NCI-H1694 (cell line): ENCODE data around the gene IP6K2.
"Not testable (repeated sequence)": the region's sequence is repeated elsewhere in the genome, so short reads cannot be mapped to it uniquely, and the experiment has no call there.

Experiments
- DNase-seq: peaks from one replicate; lab custom pipeline; 2025; lab: John Stamatoyannopoulos, UW

The IP6K2 gene

GRCh38 chr3:48716982-48717746 is at the start of gene IP6K2:
IP6K2 (minus strand) TSS chr3:48717221; CDS start chr3:48695291, 21,930 bp downstream.
- peak; percentile 78 for DNase-seq

GRCh38 chr3:48765376-48765775 is 48.4 kb upstream of the IP6K2 start:
- DNase-seq = no peak

GRCh38 chr3:48762816-48763215 is 45.8 kb upstream of the IP6K2 start:
- DNase-seq = no peak

DNA sequence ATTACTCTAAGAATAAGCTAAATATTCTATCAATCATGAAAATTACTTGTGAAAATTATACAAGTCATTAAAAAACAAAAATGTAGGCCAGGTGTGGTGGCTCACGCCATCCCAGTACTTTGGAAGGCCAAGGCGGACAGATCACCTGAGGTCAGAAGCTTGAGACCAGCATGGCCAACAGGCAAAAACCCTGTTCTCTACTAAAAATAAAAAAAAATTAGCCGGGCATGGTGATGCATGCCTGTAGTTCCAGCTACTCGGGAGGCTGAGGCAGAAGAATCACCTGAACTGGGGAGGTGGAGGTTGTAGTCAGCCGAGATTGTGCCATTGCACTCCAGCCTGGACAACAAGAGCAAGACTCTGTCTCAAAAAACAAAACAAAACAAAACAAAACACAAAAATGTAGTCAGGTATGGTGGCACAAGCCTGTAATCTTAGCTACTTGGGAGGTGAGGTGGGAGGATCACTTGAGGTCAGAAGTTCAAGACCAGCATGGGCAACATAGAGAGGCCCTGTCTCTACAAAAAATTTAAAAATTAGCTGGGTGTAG is 43.0 kb upstream of the IP6K2 start:
- not testable (repeated sequence) for DNase-seq

GRCh38 chr3:48759531-48759930 is 42.5 kb upstream of the IP6K2 start:
- DNase-seq = not testable (repeated sequence)

DNA sequence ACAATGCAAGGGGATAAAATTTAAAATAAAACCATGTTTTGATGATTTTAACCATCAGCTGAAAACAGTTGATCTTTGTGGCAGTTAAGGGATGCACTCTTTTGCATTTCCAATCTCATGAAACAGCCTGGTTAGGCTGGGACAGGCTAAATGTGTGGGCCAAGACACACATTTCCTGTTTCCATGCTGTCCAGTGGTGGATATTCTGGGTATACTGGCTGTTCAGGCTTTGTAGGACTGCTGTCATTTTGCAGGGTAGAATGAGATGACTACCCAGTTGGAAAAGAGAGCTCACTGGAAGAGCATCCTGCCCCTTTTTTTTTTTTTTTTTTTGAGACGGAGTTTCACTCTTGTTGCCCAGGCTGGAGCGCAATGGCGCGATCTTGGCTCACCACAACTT is 42.0 kb upstream of the IP6K2 start:
- DNase-seq = no peak

GRCh38 chr3:48756640-48757039 is 39.6 kb upstream of the IP6K2 start:
- no peak for DNase-seq

DNA sequence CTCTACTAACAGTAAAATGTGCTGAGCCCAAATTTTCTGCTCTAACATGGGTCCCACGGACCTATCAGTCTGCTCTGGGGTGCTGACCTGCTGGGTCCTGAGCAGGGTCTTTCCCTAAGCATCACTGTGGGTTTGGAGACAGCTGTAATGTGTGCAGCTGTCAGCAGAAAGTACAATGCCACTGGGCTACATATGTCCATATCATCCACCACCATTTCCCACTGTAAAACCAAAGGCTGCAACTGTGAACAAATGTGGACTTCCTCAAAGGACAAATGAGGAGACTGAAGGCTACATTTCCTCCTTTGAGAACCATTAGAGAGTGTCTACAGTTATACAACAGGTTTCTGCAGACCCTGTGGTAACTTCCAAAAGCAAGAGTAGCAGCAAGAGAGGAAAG is 33.8 kb upstream of the IP6K2 start:
- no peak for DNase-seq

- no peak for DNase-seq
Observed at GRCh38 chr3:48748754-48749153, 31.7 kb upstream of the IP6K2 start.

GRCh38 chr3:48747706-48748105 is 30.7 kb upstream of the IP6K2 start:
- DNase-seq = no peak

GRCh38 chr3:48747015-48747615 is 30.1 kb upstream of the IP6K2 start:
- no peak for DNase-seq

DNA sequence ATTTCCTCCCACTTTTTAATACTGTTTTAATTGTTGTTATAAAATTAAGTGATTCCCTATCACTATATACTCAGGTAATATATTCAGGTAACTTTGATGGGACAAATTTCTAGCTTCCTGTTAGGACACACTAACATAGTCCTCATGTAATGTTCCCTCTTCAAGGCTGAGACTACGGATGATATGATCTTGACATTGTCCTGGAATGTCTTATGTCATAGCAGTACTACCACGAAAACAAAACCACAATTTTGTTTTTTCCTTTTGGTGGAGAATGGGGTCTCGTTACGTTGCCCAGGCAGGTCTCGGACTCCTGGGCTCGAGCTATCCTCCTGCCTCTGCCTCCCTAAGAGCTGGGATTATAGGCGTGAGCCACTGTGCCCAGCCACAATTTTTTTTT is 26.8 kb upstream of the IP6K2 start:
- DNase-seq = no peak

GRCh38 chr3:48741226-48741625 is 24.2 kb upstream of the IP6K2 start:
- not testable (repeated sequence) for DNase-seq

GRCh38 chr3:48739955-48740823 is 23.2 kb upstream of the IP6K2 start:
- DNase-seq = no peak

GRCh38 chr3:48739617-48739954 is 22.6 kb upstream of the IP6K2 start:
- no peak for DNase-seq

DNA sequence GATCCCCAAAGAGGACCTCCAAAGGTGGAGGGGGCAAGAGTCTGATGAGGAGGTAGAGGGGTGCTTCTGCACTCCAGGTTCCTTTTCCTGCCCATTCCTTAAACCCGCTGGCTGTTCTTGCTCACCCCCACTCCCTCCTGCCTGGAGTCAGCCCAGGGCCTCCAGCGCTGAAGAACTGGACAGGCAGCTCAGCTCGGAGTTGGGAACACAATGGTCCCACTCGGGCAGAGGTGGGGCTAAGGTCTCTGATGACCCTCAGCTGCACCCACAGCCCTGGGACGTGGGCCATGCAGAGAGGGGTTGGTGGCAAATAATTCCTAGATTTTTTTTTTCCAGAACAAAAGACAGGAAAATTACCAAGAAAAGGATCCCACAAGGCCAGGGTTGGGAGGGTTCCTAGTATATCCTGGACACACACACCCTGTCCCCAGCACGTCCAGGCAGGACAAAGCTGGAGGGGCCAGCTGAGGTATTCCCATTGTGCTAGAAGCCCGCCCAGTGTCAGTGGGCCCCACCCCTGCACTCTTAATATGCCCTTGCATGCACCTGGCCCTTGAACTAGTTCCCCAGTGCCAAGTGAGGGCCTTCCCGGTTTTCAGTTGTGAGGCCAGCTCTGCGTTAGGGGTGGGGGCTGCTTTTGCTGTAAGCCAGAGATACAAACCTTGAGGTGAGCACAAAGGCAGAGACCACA is 22.1 kb upstream of the IP6K2 start:
- no peak for DNase-seq

- DNase-seq = no peak
Observed at GRCh38 chr3:48738144-48738536, 21.1 kb upstream of the IP6K2 start.

DNA sequence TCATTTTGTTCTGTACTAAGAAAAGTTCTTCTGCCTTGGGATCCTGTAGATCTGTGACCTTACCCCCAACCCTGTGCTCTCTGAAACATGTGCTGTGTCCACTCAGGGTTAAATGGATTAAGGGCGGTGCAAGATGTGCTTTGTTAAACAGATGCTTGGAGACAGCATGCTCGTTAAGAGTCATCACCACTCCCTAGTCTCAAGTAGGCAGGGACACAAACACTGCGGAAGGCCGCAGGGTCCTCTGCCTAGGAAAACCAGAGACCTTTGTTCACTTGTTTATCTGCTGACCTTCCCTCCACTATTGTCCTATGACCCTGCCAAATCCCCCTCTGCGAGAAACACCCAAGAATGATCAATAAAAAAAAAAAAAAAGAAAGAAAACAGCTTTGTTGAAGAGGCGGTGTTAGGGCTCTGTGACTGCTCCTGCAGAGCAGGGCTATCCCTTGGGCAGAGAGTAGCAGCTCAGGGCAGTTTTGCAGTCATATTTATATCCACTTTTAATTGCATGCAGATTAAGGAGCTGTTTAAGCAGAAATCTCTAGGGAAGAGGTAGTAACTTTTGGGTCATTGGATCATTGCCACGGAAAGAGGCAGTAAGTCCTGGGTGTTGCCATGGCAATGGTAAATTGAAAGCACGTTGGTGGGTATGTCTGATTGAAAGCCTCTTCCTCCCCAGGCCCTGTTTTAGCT is 18.2 kb upstream of the IP6K2 start:
- not testable (repeated sequence) for DNase-seq

DNA sequence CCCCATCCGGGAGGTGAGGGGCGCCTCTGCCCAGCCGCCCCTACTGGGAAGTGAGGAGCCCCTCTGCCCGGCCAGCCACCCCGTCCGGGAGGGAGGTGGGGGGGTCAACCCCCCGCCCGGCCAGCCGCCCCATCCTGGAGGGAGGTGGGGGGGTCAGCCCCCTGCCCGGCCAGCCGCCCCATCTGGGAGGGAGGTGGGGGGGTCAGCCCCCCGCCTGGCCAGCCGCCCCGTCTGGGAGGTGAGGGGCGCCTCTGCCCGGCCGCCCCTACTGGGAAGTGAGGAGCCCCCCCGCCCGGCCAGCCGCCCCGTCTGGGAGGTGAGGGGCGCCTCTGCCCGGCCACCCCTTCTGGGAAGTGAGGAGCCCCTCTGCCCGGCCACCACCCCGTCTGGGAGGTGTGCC is 17.5 kb upstream of the IP6K2 start:
- not testable (repeated sequence) for DNase-seq

DNA sequence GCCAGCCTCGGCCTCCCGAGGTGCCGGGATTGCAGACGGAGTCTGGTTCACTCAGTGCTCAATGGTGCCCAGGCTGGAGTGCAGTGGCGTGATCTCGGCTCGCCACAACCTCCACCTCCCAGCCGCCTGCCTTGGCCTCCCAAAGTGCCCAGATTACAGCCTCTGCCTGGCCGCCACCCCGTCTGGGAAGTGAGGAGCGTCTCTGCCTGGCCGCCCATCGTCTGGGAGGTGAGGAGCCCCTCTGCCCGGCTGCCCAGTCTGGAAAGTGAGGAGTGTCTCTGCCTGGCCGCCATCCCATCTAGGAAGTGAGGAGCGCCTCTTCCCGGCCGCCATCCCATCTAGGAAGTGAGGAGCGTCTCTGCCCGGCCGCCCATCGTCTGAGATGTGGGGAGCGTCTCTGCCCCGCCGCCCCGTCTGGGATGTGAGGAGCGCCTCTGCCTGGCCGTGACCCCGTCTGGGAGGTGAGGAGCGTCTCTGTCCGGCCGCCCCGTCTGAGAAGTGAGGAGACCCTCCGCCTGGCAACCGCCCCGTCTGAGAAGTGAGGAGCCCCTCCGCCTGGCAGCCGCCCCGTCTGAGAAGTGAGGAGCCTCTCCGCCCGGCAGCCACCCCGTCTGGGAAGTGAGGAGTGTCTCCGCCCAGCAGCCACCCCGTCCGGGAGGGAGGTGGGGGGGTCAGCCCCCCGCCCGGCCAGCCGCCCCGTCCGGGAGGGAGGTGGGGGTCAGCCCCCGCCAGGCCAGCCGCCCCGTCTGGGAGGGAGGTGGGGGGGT is 16.9 kb upstream of the IP6K2 start:
- not testable (repeated sequence) for DNase-seq

DNA sequence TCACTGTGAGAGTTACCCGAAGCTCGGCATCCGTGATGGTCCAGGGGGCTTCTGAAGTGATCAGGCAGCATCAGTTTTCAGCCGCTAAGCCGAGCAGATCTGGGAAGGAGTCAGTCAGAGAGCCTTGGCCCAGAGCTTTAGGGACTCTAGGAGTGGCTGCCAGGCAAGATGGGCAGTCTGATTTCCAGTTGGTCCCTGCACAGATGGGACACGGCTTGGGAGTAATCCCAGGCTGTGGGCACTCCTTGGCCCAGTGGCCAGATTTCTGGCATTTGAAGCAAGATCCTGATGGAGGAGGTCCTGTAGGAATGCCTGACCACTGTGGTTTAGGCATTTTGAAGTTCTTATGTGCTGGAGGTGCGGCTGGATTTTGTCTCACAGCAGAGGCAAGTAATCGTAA is 10.5 kb upstream of the IP6K2 start:
- no peak for DNase-seq
